Lung (tissue), 12 donors: ENCODE results near the gene SCAMP1. TPM values are rescaled to one million over a fixed set of nuclear protein-coding genes. Genes with fewer than 3 reads are reported as not detected.
A peak's percentile ranks its signal among the peaks of the same experiment; 100 is the strongest.

Experiments used
- ATAC-seq: fragments of 200-7000 bp; cut with Tn5 transposase; one replicate; pipeline ENCODE4 v1.9.1; 2020; ENCODE audit warnings: moderate number of reproducible peaks; ENCODE audit not compliant: insufficient read depth, low FRiP score
- DNase-seq, 3 donors: peaks; one replicate each; pipeline ENCODE4 v3.0.0-alpha.2; 2013 to 2017
- H3K27ac ChIP-seq, 2 donors: one replicate each; pipeline ENCODE4 v1.5.1; 2013; ENCODE audit warnings: mild to moderate bottlenecking in 2 of 2, moderate library complexity in 2 of 2, control low read depth in 1 of 2, inconsistent platforms in 1 of 2, low read depth in 1 of 2, low read length in 1 of 2
- H3K27me3 ChIP-seq, 3 donors: one replicate each; pipeline ENCODE4 v1.5.1; 2013; ENCODE audit warnings: low read length in 2 of 3; ENCODE audit not compliant: control insufficient read depth in 3 of 3, insufficient read depth in 3 of 3
- H3K36me3 ChIP-seq, 4 donors: one replicate each; pipeline ENCODE4 v1.5.1; 2013; ENCODE audit warnings: low read length in 4 of 4, mild to moderate bottlenecking in 1 of 4, moderate library complexity in 1 of 4; ENCODE audit not compliant: control insufficient read depth in 4 of 4, insufficient read depth in 4 of 4
- H3K4me1 ChIP-seq, 5 donors: one replicate each; pipeline ENCODE4 v1.5.1; 2013; ENCODE audit warnings: low read length in 5 of 5, mild to moderate bottlenecking in 2 of 5, moderate library complexity in 1 of 5; ENCODE audit not compliant: control insufficient read depth in 5 of 5, insufficient read depth in 5 of 5
- H3K4me3 ChIP-seq: one replicate; pipeline ENCODE4 v1.5.1; 2013; ENCODE audit warnings: mild to moderate bottlenecking, control low read depth, moderate library complexity
- H3K9ac ChIP-seq, 2 donors: one replicate each; pipeline ENCODE4 v1.5.1; 2013; ENCODE audit warnings: low read length in 2 of 2, control low read depth in 1 of 2; ENCODE audit not compliant: insufficient read depth in 1 of 2
- H3K9me3 ChIP-seq, 4 donors: one replicate each; pipeline ENCODE4 v1.5.1; 2013; ENCODE audit warnings: low read length in 3 of 4, mild to moderate bottlenecking in 1 of 4, moderate library complexity in 1 of 4; ENCODE audit not compliant: control insufficient read depth in 4 of 4, insufficient read depth in 3 of 4
- CTCF ChIP-seq: IDR thresholded peaks from 2 replicates; pipeline ENCODE4 v1.5.1; 2012; ENCODE audit warnings: mild to moderate bottlenecking; ENCODE audit errors: control extremely low read depth, extremely low read depth
- WGBS, 2 donors: extraction: QIAGEN DNeasy Blood & Tissue Kit; methylation state at CpG; one replicate each; pipeline ENCODE4 v1.1.7; 2013; 5-methylcytosine and 5-hydroxymethylcytosine counted together
- polyA plus RNA-seq, 2 donors: library from polyadenylated mRNA; stranded (reverse); fragments of 200-250 nt; gene quantifications; one replicate each; pipeline ENCODE4 v1.2.1, GENCODE V29; 2013
- total RNA-seq, 2 donors: library from RNA; depleted of rRNA in 1 of 2; stranded (reverse); fragments of >200 nt in 1 of 2; gene quantifications; one replicate each; pipeline ENCODE4 v1.2.1, GENCODE V29; 2014 to 2021
- donor health status: control.
- donor health status: control.
- donor health status: Bipolar disorder and iron deficiency.
- donor health status: healthy.
- donor health status: DM: yes; HTN: yes; CAD: no.

SCAMP1 gene
- total and polyA plus RNA-seq, 4 donors = 7.7 to 45.8 (median 16.9) TPM

GRCh38 chr5:78518365-78519197, 158.2 kb downstream of the SCAMP1 start:
- H3K4me1 ChIP-seq = peaks cover 0 to 18% (median 14%) of the 10 kb centered on the region in 5 donors
- TF ChIP-seq CTCF = no peak
- DNase-seq (peak; percentile 65 to 78 (median 77)), ATAC-seq (peak; percentile 80)
- H3K4me3 ChIP-seq = no peak overlapping the region
- no peaks in the 10 kb centered on the region for H3K36me3 ChIP-seq
- H3K9me3 ChIP-seq = peaks cover 0 to 1% (median 0%) of the 10 kb centered on the region in 4 donors
- no peaks in the 10 kb centered on the region for H3K27me3 ChIP-seq
- peak overlapping the region in 1 of 2 donors; percentile 73 for H3K27ac ChIP-seq
- H3K9ac ChIP-seq = no peak overlapping the region
- WGBS, 2 donors = 62 to 73% methylated on average over 14 of the region's 14 CpGs

GRCh38 chr5:78519198-78519941, 159.0 kb downstream of the SCAMP1 start:
- ATAC-seq = peak; percentile 11

GRCh38 chr5:78521455-78521854, 161.0 kb downstream of the SCAMP1 start:
- TF ChIP-seq CTCF = no peak
- Histone ChIP-seq H3K27me3 (no peaks in the 10 kb centered on the region), H3K9ac (no peak overlapping the region), H3K4me1 (peaks cover 2 to 31% (median 18%) of the 10 kb centered on the region in 5 donors), H3K4me3 (no peak overlapping the region), H3K27ac (no peak overlapping the region), H3K9me3 (peaks cover 0 to 1% (median 0%) of the 10 kb centered on the region in 4 donors), H3K36me3 (no peaks in the 10 kb centered on the region)
- DNase-seq (no peak), ATAC-seq (no peak)
- 69 to 90% methylated on average over 2 of the region's 2 CpGs for WGBS, 2 donors

More at GRCh38 chr5:78519198-78519941, 159.0 kb downstream of the SCAMP1 start:
- peaks cover 0 to 1% (median 0%) of the 10 kb centered on the region in 4 donors for H3K9me3 ChIP-seq
- WGBS, 2 donors = 89 to 93% methylated on average over 9 of the region's 9 CpGs
- H3K4me1 ChIP-seq = peaks cover 0 to 26% (median 15%) of the 10 kb centered on the region in 5 donors
- no peak for TF ChIP-seq CTCF
- H3K4me3 ChIP-seq = no peak overlapping the region
- H3K27me3 ChIP-seq = no peaks in the 10 kb centered on the region
- no peak for DNase-seq
- peak overlapping the region in 1 of 2 donors; percentile 73 for H3K27ac ChIP-seq
- H3K36me3 ChIP-seq = no peaks in the 10 kb centered on the region
- H3K9ac ChIP-seq = no peak overlapping the region
